K562 (cell line): ENCODE measurements around the gene PDE4A. TPM values are rescaled to one million over a fixed set of nuclear protein-coding genes. Genes with fewer than 3 reads are reported as not detected.

ENCODE experiments used
- CBX3 ChIP-seq, 2 experiments: IDR thresholded peaks; 1 replicate in 1 of 2; 2 replicates in 1 of 2; pipeline ENCODE4 v1.6.1; 2012; ENCODE audit warnings: inconsistent platforms in 2 of 2, low read length in 2 of 2, borderline replicate concordance in 1 of 2, control low read depth in 1 of 2
- CEBPG ChIP-seq, 3 experiments: fragments of 200-800 bp in 1 of 3; sonication (Bioruptor generic) in 1 of 3; sonication (generic) in 1 of 3; formaldehyde crosslinking in 1 of 3; IDR thresholded peaks in 2 of 3; conservative IDR thresholded peaks in 1 of 3; 2 replicates each; pipeline versions ENCODE4 v1.6.1 to v1.8.0; 2016 to 2022; ENCODE audit warnings: missing compliant biosample characterization in 2 of 3, missing genetic modification characterization in 2 of 3, mild to moderate bottlenecking in 1 of 3, missing genetic modification reagents in 1 of 3
- CREB1 ChIP-seq, 2 experiments: sonication (generic) in 1 of 2; formaldehyde crosslinking in 1 of 2; IDR thresholded peaks; 2 replicates each; pipeline versions ENCODE4 v1.6.1 to v1.8.0; 2012 to 2022; ENCODE audit warnings: inconsistent platforms in 1 of 2, mild to moderate bottlenecking in 1 of 2, missing genetic modification reagents in 1 of 2, moderate library complexity in 1 of 2
- CREM ChIP-seq: IDR thresholded peaks from 2 replicates; pipeline ENCODE4 v1.6.1; 2014; ENCODE audit warnings: antibody characterized with exemption, low read depth
- DPF2 ChIP-seq: fragments of 450-650 bp; IDR thresholded peaks from 2 replicates; pipeline ENCODE4 v1.6.1; 2016
- RFX7 ChIP-seq: fragments of 250-450 bp; sonication (Bioruptor Pico); IDR thresholded peaks from 2 replicates; pipeline ENCODE4 v1.5.1; 2021; ENCODE audit warnings: mild to moderate bottlenecking
- SMAD4 ChIP-seq: fragments of 250-450 bp; sonication (Bioruptor Pico); conservative IDR thresholded peaks from 2 replicates; pipeline ENCODE4 v1.8.0; 2021; ENCODE audit warnings: inconsistent platforms, mild to moderate bottlenecking, moderate library complexity
- SRSF9 ChIP-seq: fragments of 200-400 bp; formaldehyde crosslinking; IDR thresholded peaks from 2 replicates; pipeline ENCODE4 v1.6.1; 2017; ENCODE audit warnings: low read depth, low read length, borderline replicate concordance
- TAF1 ChIP-seq: IDR thresholded peaks from 2 replicates; pipeline ENCODE4 v1.6.1; 2011; ENCODE audit warnings: mild to moderate bottlenecking, low read length, moderate library complexity; ENCODE audit not compliant: insufficient read depth, control insufficient read depth, severe bottlenecking; ENCODE audit errors: extremely low read depth
- TFAM ChIP-seq: fragments of 250-450 bp; sonication (Bioruptor Pico); conservative IDR thresholded peaks from 2 replicates; pipeline ENCODE4 v1.5.0; 2021; ENCODE audit warnings: mild to moderate bottlenecking, moderate library complexity
- TFE3 ChIP-seq: fragments of 450-650 bp; formaldehyde crosslinking; IDR thresholded peaks from 2 replicates; pipeline ENCODE4 v1.4.0; 2020; ENCODE audit warnings: mild to moderate bottlenecking, mixed read lengths
- ZNF398 ChIP-seq: fragments of 250-450 bp; sonication (Bioruptor Pico); IDR thresholded peaks from 2 replicates; pipeline ENCODE4 v1.8.0; 2021; ENCODE audit warnings: moderate library complexity, mild to moderate bottlenecking, inconsistent platforms
- ZNF696 ChIP-seq: fragments of 250-450 bp; sonication (Bioruptor Pico); conservative IDR thresholded peaks from 2 replicates; pipeline ENCODE4 v1.4.0; 2020; ENCODE audit warnings: mild to moderate bottlenecking, moderate library complexity
- ZNF717 ChIP-seq: fragments of 250-450 bp; sonication (Bioruptor Pico); IDR thresholded peaks from 2 replicates; pipeline ENCODE4 v1.5.0; 2021
- polyA plus RNA-seq, 8 experiments: library from polyadenylated mRNA; depleted of rRNA in 4 of 8; stranded (reverse) in 5 of 8; unstranded in 3 of 8; fragments of >200 nt; fragmentation: Nextera tagmentation in 2 of 8; fragmentation: Illumina TruSeq in 1 of 8; extraction: Ambion mirVana in 2 of 8; extraction: Trizol in 1 of 8; gene quantifications; 2 replicates each; pipeline versions ENCODE4 v1.2.1 to v1.2.3, GENCODE V29; 2011 to 2014; ENCODE audit warnings: inconsistent platforms in 1 of 8, missing spikeins in 1 of 8
- total RNA-seq, 7 experiments: library from RNA; depleted of rRNA in 6 of 7; stranded (reverse); fragments of >200 nt in 6 of 7; fragmentation: Illumina TruSeq in 2 of 7; extraction: Trizol in 2 of 7; gene quantifications; 2 replicates each; pipeline versions ENCODE4 v1.2.1 to v1.2.3, GENCODE V29; 2011 to 2021; ENCODE audit warnings: low replicate concordance in 1 of 7
- TF ChIP-seq, protein P1 (sequence below): fragments of 250-450 bp; sonication (Bioruptor Pico); IDR thresholded peaks from 2 replicates; pipeline ENCODE4 v1.8.0; 2021; ENCODE audit warnings: moderate library complexity, mild to moderate bottlenecking, inconsistent platforms
- TF ChIP-seq, protein P2 (sequence below): fragments of 250-450 bp; sonication (Bioruptor Pico); IDR thresholded peaks from 2 replicates; pipeline ENCODE4 v1.4.0; 2020
- TF ChIP-seq, protein P3 (sequence below): fragments of 450-650 bp; IDR thresholded peaks from 2 replicates; pipeline ENCODE4 v1.6.1; 2017; ENCODE audit warnings: mild to moderate bottlenecking, moderate library complexity

The PDE4A gene
- total and polyA plus RNA-seq, 9 of the 15 experiments (the other 6 are each of a cell fraction or from before 2014, with no cell fraction given) = 0.66 to 26.9 (median 4.6) TPM

GRCh38 chr19:10420444-10421239 lies at the start of gene PDE4A (continued):
- no peak for TF ChIP-seq ZNF717 (CRISPR knock-in tag)
- TF ChIP-seq DPF2 = no peak
- TF ChIP-seq ZNF398 (CRISPR knock-in tag) = no peak
- no peak for TF ChIP-seq ZNF696 (CRISPR knock-in tag)
- no peak for TF ChIP-seq TFE3 (CRISPR knock-in tag)
- TF ChIP-seq CREM = peak; percentile 47
- TF ChIP-seq, protein P1, sequence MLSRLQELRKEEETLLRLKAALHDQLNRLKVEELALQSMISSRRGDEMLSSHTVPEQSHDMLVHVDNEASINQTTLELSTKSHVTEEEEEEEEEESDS (CRISPR knock-in tag) = no peak
- TF ChIP-seq, protein P2, sequence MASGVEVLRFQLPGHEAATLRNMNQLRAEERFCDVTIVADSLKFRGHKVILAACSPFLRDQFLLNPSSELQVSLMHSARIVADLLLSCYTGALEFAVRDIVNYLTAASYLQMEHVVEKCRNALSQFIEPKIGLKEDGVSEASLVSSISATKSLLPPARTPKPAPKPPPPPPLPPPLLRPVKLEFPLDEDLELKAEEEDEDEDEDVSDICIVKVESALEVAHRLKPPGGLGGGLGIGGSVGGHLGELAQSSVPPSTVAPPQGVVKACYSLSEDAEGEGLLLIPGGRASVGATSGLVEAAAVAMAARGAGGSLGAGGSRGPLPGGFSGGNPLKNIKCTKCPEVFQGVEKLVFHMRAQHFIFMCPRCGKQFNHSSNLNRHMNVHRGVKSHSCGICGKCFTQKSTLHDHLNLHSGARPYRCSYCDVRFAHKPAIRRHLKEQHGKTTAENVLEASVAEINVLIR = no peak
- TF ChIP-seq SRSF9 = no peak
- peak; percentile 11 for TF ChIP-seq TAF1
- TF ChIP-seq RFX7 (CRISPR knock-in tag) = no peak
- no peak for TF ChIP-seq CEBPG (CRISPR knock-in tag; IDR thresholded peaks at IDR 0.05)
- TF ChIP-seq CEBPG (tag; conservative IDR thresholded peaks at IDR 0.05 in 1 of 2, IDR thresholded peaks at IDR 0.05 in 1 of 2) = no peak
- TF ChIP-seq CBX3 (IDR thresholded peaks at IDR 0.05; ENCODE audit: borderline replicate concordance in 1 of 2, low read length in 2 of 2) = 0 out of 3 replicates have a peak, but pooled peaks of 1 of the 2 experiments have one; percentile 11
- TF ChIP-seq CREB1 (IDR thresholded peaks at IDR 0.05) = peak; percentile 47; the same call in 1 of the 2 replicates
- TF ChIP-seq CREB1 (CRISPR knock-in tag; IDR thresholded peaks at IDR 0.05) = no peak
- 0 out of 2 replicates have a peak, but pooled peaks have one; percentile 36 for TF ChIP-seq SMAD4 (CRISPR knock-in tag)
- TF ChIP-seq, protein P3, sequence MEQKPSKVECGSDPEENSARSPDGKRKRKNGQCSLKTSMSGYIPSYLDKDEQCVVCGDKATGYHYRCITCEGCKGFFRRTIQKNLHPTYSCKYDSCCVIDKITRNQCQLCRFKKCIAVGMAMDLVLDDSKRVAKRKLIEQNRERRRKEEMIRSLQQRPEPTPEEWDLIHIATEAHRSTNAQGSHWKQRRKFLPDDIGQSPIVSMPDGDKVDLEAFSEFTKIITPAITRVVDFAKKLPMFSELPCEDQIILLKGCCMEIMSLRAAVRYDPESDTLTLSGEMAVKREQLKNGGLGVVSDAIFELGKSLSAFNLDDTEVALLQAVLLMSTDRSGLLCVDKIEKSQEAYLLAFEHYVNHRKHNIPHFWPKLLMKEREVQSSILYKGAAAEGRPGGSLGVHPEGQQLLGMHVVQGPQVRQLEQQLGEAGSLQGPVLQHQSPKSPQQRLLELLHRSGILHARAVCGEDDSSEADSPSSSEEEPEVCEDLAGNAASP = no peak
- no peak for TF ChIP-seq TFAM (CRISPR knock-in tag)
